ENCODE results near the gene LGALS4.
A peak's percentile ranks its signal among the peaks of the same experiment; 100 is the strongest.
"Not testable (repeated sequence)": the region's sequence is repeated elsewhere in the genome, so short reads cannot be mapped to it uniquely, and the experiment has no call there.

Gene LGALS4

GRCh38 chr19:38812841-38813320 lies at the start of gene LGALS4:
Gene LGALS4 (minus strand): TSS chr19:38812945. CDS start chr19:38812886, 59 bp downstream.
- DNase-seq (ENCODE audit: low read depth) = no peak

GRCh38 chr19:38861368-38861767 lies 48.6 kb upstream of the LGALS4 start:
- DNase-seq (ENCODE audit: low read depth) = no peak

GRCh38 chr19:38859631-38860204 lies 47.0 kb upstream of the LGALS4 start:
- not testable (repeated sequence) for DNase-seq (ENCODE audit: low read depth)

- no peak for DNase-seq (ENCODE audit: low read depth)
Measured at GRCh38 chr19:38856813-38857212, 44.1 kb upstream of the LGALS4 start.

- not testable (repeated sequence) for DNase-seq (ENCODE audit: low read depth)
Measured at GRCh38 chr19:38855751-38856150, 43.0 kb upstream of the LGALS4 start.

- DNase-seq (ENCODE audit: low read depth) = not testable (repeated sequence)
Measured at GRCh38 chr19:38854961-38855360, 42.2 kb upstream of the LGALS4 start.

GRCh38 chr19:38853214-38853613 lies 40.5 kb upstream of the LGALS4 start:
- no peak for DNase-seq (ENCODE audit: low read depth)

- DNase-seq (ENCODE audit: low read depth) = peak; percentile 57
Measured at GRCh38 chr19:38852231-38853044, 39.7 kb upstream of the LGALS4 start.

- DNase-seq (ENCODE audit: low read depth) = peak; percentile 92
Measured at GRCh38 chr19:38851622-38852230, 39.0 kb upstream of the LGALS4 start.

- no peak for DNase-seq (ENCODE audit: low read depth)
Measured at GRCh38 chr19:38850976-38851621, 38.4 kb upstream of the LGALS4 start.

GRCh38 chr19:38850436-38850975 lies 37.8 kb upstream of the LGALS4 start:
- peak; percentile 98 for DNase-seq (ENCODE audit: low read depth)

GRCh38 chr19:38849860-38850435 lies 37.2 kb upstream of the LGALS4 start, which contains the start of gene HNRNPL:
Gene HNRNPL (minus strand): TSS chr19:38849986. CDS start chr19:38849966, 20 bp downstream.
- DNase-seq (ENCODE audit: low read depth) = peak; percentile 99

GRCh38 chr19:38849147-38849859 lies 36.6 kb upstream of the LGALS4 start:
- peak; percentile 99 for DNase-seq (ENCODE audit: low read depth)

GRCh38 chr19:38848299-38849146 lies 35.8 kb upstream of the LGALS4 start:
- no peak for DNase-seq (ENCODE audit: low read depth)

- no peak for DNase-seq (ENCODE audit: low read depth)
Measured at GRCh38 chr19:38846097-38846496, 33.4 kb upstream of the LGALS4 start.

GRCh38 chr19:38845374-38846024 lies 32.8 kb upstream of the LGALS4 start:
- no peak for DNase-seq (ENCODE audit: low read depth)

GRCh38 chr19:38844093-38844686 lies 31.4 kb upstream of the LGALS4 start:
- no peak for DNase-seq (ENCODE audit: low read depth)

GRCh38 chr19:38843175-38843758 lies 30.5 kb upstream of the LGALS4 start:
- DNase-seq (ENCODE audit: low read depth) = no peak

Data from activated T-cell treated with anti-CD3 and anti-CD28 coated beads for 48 hours (primary cell).